PC-3 (cell line): ENCODE results near the gene MRPS18B. TPM values are rescaled to one million over a fixed set of nuclear protein-coding genes. Genes with fewer than 3 reads are reported as not detected.

Experiments used
- ATAC-seq: fragments of 200-7000 bp; cut with Tn5 transposase; 2 replicates; pipeline ENCODE4 v1.9.1; 2020; ENCODE audit warnings: mild to moderate bottlenecking, moderate library complexity
- BruUV-seq: library from RNA; stranded (reverse); fragments of 400-500 nt; replicated peaks from 2 replicates; lab custom pipeline; 2021; lab: Mats Ljungman, UMichigan
- CTCF ChIA-PET: fragments of 300-600 bp; sonication (Branson Sonifier 250); formaldehyde crosslinking; loops from one replicate; lab custom pipeline; 2022; ENCODE audit warnings: antibody characterized with exemption; lab: Charles Lee
- POLR2A ChIA-PET: fragments of 300-600 bp; sonication (Branson Sonifier 250); formaldehyde crosslinking; loops from one replicate; lab custom pipeline; 2022; ENCODE audit warnings: antibody characterized with exemption; ENCODE audit not compliant: unreplicated experiment; lab: Charles Lee
- DNase-seq: peaks from one replicate; pipeline ENCODE4 v3.0.0-alpha.2; 2015
- H2AFZ ChIP-seq: fragments of 300-600 bp; sonication (generic); 2 replicates; pipeline ENCODE4 v1.6.0; 2016; ENCODE audit warnings: antibody characterized with exemption, low read length
- H3F3A ChIP-seq: fragments of 300-600 bp; sonication (generic); one replicate; pipeline ENCODE4 v1.6.0; 2017; ENCODE audit warnings: antibody characterized with exemption, low read length, control low read depth, mild to moderate bottlenecking; ENCODE audit not compliant: unreplicated experiment
- H3K27ac ChIP-seq: fragments of 300-600 bp; sonication (generic); 2 replicates; pipeline ENCODE4 v1.5.1; 2016; ENCODE audit warnings: mild to moderate bottlenecking, low read length
- H3K27me3 ChIP-seq: fragments of 300-600 bp; sonication (generic); 2 replicates; pipeline ENCODE4 v1.6.1; 2016; ENCODE audit warnings: low read length, mixed read lengths
- H3K36me3 ChIP-seq: fragments of 300-600 bp; sonication (generic); 2 replicates; pipeline ENCODE4 v1.6.1; 2016; ENCODE audit warnings: low read depth, mixed run types, low read length, mixed read lengths
- H3K4me1 ChIP-seq: fragments of 300-600 bp; sonication (generic); 2 replicates; pipeline ENCODE4 v1.5.1; 2016; ENCODE audit warnings: low read length; ENCODE audit not compliant: insufficient read depth
- H3K4me2 ChIP-seq: fragments of 300-600 bp; sonication (generic); 2 replicates; pipeline ENCODE4 v1.6.0; 2016; ENCODE audit warnings: low read length
- H3K4me3 ChIP-seq: fragments of 300-600 bp; sonication (generic); 2 replicates; pipeline ENCODE4 v1.5.1; 2016; ENCODE audit warnings: mild to moderate bottlenecking, low read length, mixed read lengths
- H3K79me2 ChIP-seq: fragments of 300-600 bp; sonication (generic); 2 replicates; pipeline ENCODE4 v1.6.1; 2017; ENCODE audit warnings: low read length, mixed read lengths
- H3K9ac ChIP-seq: fragments of 300-600 bp; sonication (generic); 2 replicates; pipeline ENCODE4 v1.6.0; 2016; ENCODE audit warnings: mild to moderate bottlenecking, low read length
- H3K9me2 ChIP-seq: fragments of 300-600 bp; sonication (generic); replicated peaks from 2 replicates; pipeline ENCODE4 v1.6.1; 2016; ENCODE audit warnings: mixed run types, low read length, mixed read lengths
- H3K9me3 ChIP-seq: fragments of 300-600 bp; sonication (generic); 2 replicates; pipeline ENCODE4 v1.6.1; 2016; ENCODE audit warnings: low read length, mixed read lengths
- H4K20me1 ChIP-seq: fragments of 300-600 bp; sonication (generic); 2 replicates; pipeline ENCODE4 v1.6.1; 2016; ENCODE audit warnings: low read length, mixed read lengths
- CTCF ChIP-seq: fragments of 300-600 bp; sonication (generic); conservative IDR thresholded peaks from 2 replicates; pipeline ENCODE4 v1.5.1; 2017; ENCODE audit warnings: antibody characterized with exemption, low read depth, mild to moderate bottlenecking, low read length
- EZH2 ChIP-seq: fragments of 300-600 bp; sonication (generic); IDR thresholded peaks from one replicate; pipeline ENCODE4 v1.6.1; 2017; ENCODE audit warnings: antibody characterized with exemption, mild to moderate bottlenecking, low read length; ENCODE audit not compliant: unreplicated experiment
- EZH2phosphoT487 ChIP-seq: fragments of 300-600 bp; sonication (generic); IDR thresholded peaks from 2 replicates; pipeline ENCODE4 v1.6.1; 2018; ENCODE audit warnings: mild to moderate bottlenecking, antibody characterized with exemption, low read length, borderline replicate concordance
- intact Hi-C: fragments of 100-400 bp; cut with micrococcal nuclease; formaldehyde crosslinking; loops from 2 replicates; pipeline ENCODE4 v1.9.0; 2023
- total RNA-seq: library from RNA; depleted of rRNA; stranded (reverse); fragments of >200 nt; gene quantifications from 2 replicates; pipeline ENCODE4 v1.2.3, GENCODE V29; 2014

The MRPS18B gene
- total RNA-seq, 1 experiment from 2014 or later, result 91.0 TPM

GRCh38 chr6:30618270-30618797 lies 694 bp downstream of the MRPS18B start:
- no peaks in the 10 kb centered on the region for H3K9me3 ChIP-seq
- H4K20me1 ChIP-seq, result peaks cover 22% of the 10 kb centered on the region
- peak overlapping the region; percentile 92 for H3K27ac ChIP-seq
- peak; percentile 24 for DNase-seq
- H3K4me1 ChIP-seq, result peaks cover 31% of the 10 kb centered on the region
- H3K4me3 ChIP-seq, result peak overlapping the region; percentile 78
- H2AFZ ChIP-seq, result peak overlapping the region; percentile 82
- TF ChIP-seq EZH2, result no peak
- ATAC-seq, result no peak
- CTCF ChIA-PET, result interaction anchor here (0.9 kb wide), 1 partner anchor 54 kb away, joined by 3 read pairs; the partner anchor contains the start of gene DHX16
- H3F3A ChIP-seq, result peaks cover 25% of the 10 kb centered on the region
- no peaks in the 10 kb centered on the region for H3K27me3 ChIP-seq
- peak overlapping the region; percentile 90 for H3K4me2 ChIP-seq
- POLR2A ChIA-PET, result interaction anchor here (0.5 to 0.9 kb wide), 2 partner anchors 69 to 99 kb away, joined by 3 to 4 read pairs; partner anchors contain the start of gene MDC1
- no peaks in the 10 kb centered on the region for H3K9me2 ChIP-seq
- H3K36me3 ChIP-seq, result peaks cover 22% of the 10 kb centered on the region
- H3K9ac ChIP-seq, result peak overlapping the region; percentile 99
- H3K79me2 ChIP-seq, result peaks cover 52% of the 10 kb centered on the region
- no TSS peak for BruUV-seq
- intact Hi-C loops, result no loop called here

- no peak for TF ChIP-seq EZH2
- TF ChIP-seq CTCF, result no peak
- no peak for TF ChIP-seq EZH2phosphoT487
- POLR2A ChIA-PET, result no interaction called here
- no TSS peak for BruUV-seq
- no peak for DNase-seq
- Histone ChIP-seq H3K9me3 (no peaks in the 10 kb centered on the region), H3K9ac (no peak overlapping the region), H3K36me3 (peaks cover 26% of the 10 kb centered on the region), H4K20me1 (peaks cover 10% of the 10 kb centered on the region), H3K79me2 (peaks cover 42% of the 10 kb centered on the region), H3F3A (peaks cover 19% of the 10 kb centered on the region), H3K27me3 (no peaks in the 10 kb centered on the region), H3K27ac (no peak overlapping the region), H2AFZ (no peak overlapping the region), H3K9me2 (no peaks in the 10 kb centered on the region), H3K4me2 (no peak overlapping the region), H3K4me3 (no peak overlapping the region), H3K4me1 (peaks cover 19% of the 10 kb centered on the region)
- ATAC-seq, result no peak
- intact Hi-C loops, result no loop called here
- CTCF ChIA-PET, result no interaction called here
Measured at GRCh38 chr6:30619561-30619960, 1.9 kb downstream of the MRPS18B start.

- no peaks in the 10 kb centered on the region for H3K4me1 ChIP-seq
- ATAC-seq, result no peak
- H3K9ac ChIP-seq, result no peak overlapping the region
- H3F3A ChIP-seq, result no peaks in the 10 kb centered on the region
- H3K9me3 ChIP-seq, result no peaks in the 10 kb centered on the region
- no peaks in the 10 kb centered on the region for H3K9me2 ChIP-seq
- H2AFZ ChIP-seq, result no peak overlapping the region
- no TSS peak for BruUV-seq
- H3K36me3 ChIP-seq, result peaks cover 27% of the 10 kb centered on the region
- H3K4me2 ChIP-seq, result no peak overlapping the region
- TF ChIP-seq EZH2, result no peak
- TF ChIP-seq CTCF, result no peak
- no peak for TF ChIP-seq EZH2phosphoT487
- H3K79me2 ChIP-seq, result no peaks in the 10 kb centered on the region
- intact Hi-C loops, result no loop called here
- H3K27ac ChIP-seq, result no peak overlapping the region
- H4K20me1 ChIP-seq, result no peaks in the 10 kb centered on the region
- POLR2A ChIA-PET, result interaction anchor here (0.7 kb wide), 1 partner anchor 16 kb away, joined by 3 read pairs; no protein-coding TSS in a partner anchor
- H3K27me3 ChIP-seq, result no peaks in the 10 kb centered on the region
- H3K4me3 ChIP-seq, result no peak overlapping the region
- CTCF ChIA-PET, result no interaction called here
- no peak for DNase-seq
Measured at GRCh38 chr6:30625511-30625910, 7.9 kb downstream of the MRPS18B start.
